HG03139 (cell line): ENCODE results near the gene KRTAP10-12.

ENCODE experiments used
- ATAC-seq: cut with Tn5 transposase; IDR thresholded peaks from one replicate; pipeline ENCODE4 v1.9.1; 2021; ENCODE audit not compliant: unreplicated experiment

The KRTAP10-12 gene

GRCh38 chr21:44730951-44731579 lies 34.1 kb downstream of the KRTAP10-12 start:
- no peak for ATAC-seq

GRCh38 chr21:44732263-44732662 lies 35.3 kb downstream of the KRTAP10-12 start:
- no peak for ATAC-seq

GRCh38 chr21:44732956-44733355 lies 36.0 kb downstream of the KRTAP10-12 start:
- no peak for ATAC-seq

GRCh38 chr21:44734026-44734745 lies 37.2 kb downstream of the KRTAP10-12 start:
- no peak for ATAC-seq

- no peak for ATAC-seq
Observed at GRCh38 chr21:44734841-44735240, 37.9 kb downstream of the KRTAP10-12 start.

GRCh38 chr21:44735821-44736220 lies 38.8 kb downstream of the KRTAP10-12 start:
- no peak for ATAC-seq

- ATAC-seq, result no peak
Observed at GRCh38 chr21:44736291-44737004, 39.5 kb downstream of the KRTAP10-12 start.

- ATAC-seq, result no peak
Observed at GRCh38 chr21:44737706-44738354, 40.9 kb downstream of the KRTAP10-12 start.

- ATAC-seq, result no peak
Observed at GRCh38 chr21:44738621-44739020, 41.6 kb downstream of the KRTAP10-12 start.

GRCh38 chr21:44739316-44739715 lies 42.3 kb downstream of the KRTAP10-12 start:
- ATAC-seq, result no peak

GRCh38 chr21:44740742-44741141 lies 43.8 kb downstream of the KRTAP10-12 start:
- no peak for ATAC-seq

GRCh38 chr21:44741921-44742320 lies 44.9 kb downstream of the KRTAP10-12 start:
- no peak for ATAC-seq

GRCh38 chr21:44742418-44743153 lies 45.6 kb downstream of the KRTAP10-12 start:
- no peak for ATAC-seq
